IPS-20b (cell line): ENCODE measurements around the gene KIF1B.

ENCODE experiments used
- H3K27ac ChIP-seq: one replicate; pipeline ENCODE4 v1.5.1; 2013; ENCODE audit warnings: low read length
- H3K27me3 ChIP-seq: 2 replicates; pipeline ENCODE4 v1.6.1; 2013; ENCODE audit warnings: mild to moderate bottlenecking, low read length, inconsistent platforms; ENCODE audit not compliant: insufficient read depth
- H3K36me3 ChIP-seq: 2 replicates; pipeline ENCODE4 v1.6.1; 2013; ENCODE audit warnings: low read depth, mild to moderate bottlenecking, inconsistent platforms, low read length, moderate library complexity; ENCODE audit not compliant: insufficient read depth
- H3K4me1 ChIP-seq: 2 replicates; pipeline ENCODE4 v1.6.1; 2013; ENCODE audit warnings: mild to moderate bottlenecking, control low read depth, inconsistent platforms, low read length, moderate library complexity; ENCODE audit not compliant: insufficient read depth
- H3K4me3 ChIP-seq: 2 replicates; pipeline ENCODE4 v1.5.1; 2013; ENCODE audit warnings: mild to moderate bottlenecking, low read length, inconsistent platforms
- H3K9ac ChIP-seq: 2 replicates; pipeline ENCODE4 v1.6.1; 2013; ENCODE audit warnings: low read depth, mild to moderate bottlenecking, inconsistent platforms, low read length, moderate library complexity
- H3K9me3 ChIP-seq: 2 replicates; pipeline ENCODE4 v1.6.1; 2013; ENCODE audit warnings: mild to moderate bottlenecking, low read depth, low read length, inconsistent platforms; ENCODE audit not compliant: insufficient read depth

Gene KIF1B

DNA sequence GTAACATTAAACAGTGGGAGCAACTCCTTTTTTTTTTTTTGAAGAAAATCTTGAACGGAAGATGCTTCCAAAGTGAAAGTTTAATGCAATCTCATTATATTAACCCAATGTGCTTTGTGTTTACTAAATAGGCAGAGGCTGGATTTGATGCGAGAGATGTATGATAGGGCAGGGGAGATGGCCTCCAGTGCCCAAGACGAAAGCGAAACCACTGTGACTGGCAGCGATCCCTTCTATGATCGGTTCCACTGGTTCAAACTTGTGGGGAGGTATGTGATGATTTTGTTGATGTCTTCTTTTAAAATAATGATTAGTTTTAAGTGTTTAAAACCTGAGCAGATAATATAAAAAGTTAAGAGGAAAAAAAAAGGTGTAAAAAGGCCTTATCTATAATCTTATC is 114.3 kb downstream of the KIF1B start:
- Histone ChIP-seq H3K4me3 (no peak overlapping the region), H3K27ac (no peak overlapping the region), H3K9me3 (no peaks in the 10 kb centered on the region), H3K27me3 (no peaks in the 10 kb centered on the region), H3K9ac (no peak overlapping the region), H3K36me3 (peaks cover 64% of the 10 kb centered on the region), H3K4me1 (peaks cover 8% of the 10 kb centered on the region)

DNA sequence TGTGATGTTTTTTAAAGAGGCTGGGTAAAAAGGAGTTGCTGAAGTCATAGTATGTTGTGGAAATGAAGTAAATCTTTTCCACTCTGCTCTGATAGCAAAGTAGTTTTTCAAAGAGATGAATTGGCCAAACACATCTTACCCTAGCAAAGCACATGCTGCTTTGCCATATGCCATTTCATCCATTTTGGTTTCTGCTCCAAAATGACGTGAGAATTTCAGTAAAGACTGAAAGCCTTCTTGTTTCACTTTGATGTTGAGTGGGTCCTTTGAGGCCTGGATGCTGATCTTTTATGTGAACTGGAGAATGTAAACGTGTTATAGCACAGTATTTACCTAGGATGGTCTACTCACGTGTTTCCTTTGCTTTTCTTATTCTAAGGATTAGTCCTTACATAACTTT is 115.2 kb downstream of the KIF1B start:
- Histone ChIP-seq H3K36me3 (peaks cover 69% of the 10 kb centered on the region), H3K9ac (no peak overlapping the region), H3K27ac (no peak overlapping the region), H3K9me3 (no peaks in the 10 kb centered on the region), H3K27me3 (no peaks in the 10 kb centered on the region), H3K4me1 (no peaks in the 10 kb centered on the region), H3K4me3 (no peak overlapping the region)

DNA sequence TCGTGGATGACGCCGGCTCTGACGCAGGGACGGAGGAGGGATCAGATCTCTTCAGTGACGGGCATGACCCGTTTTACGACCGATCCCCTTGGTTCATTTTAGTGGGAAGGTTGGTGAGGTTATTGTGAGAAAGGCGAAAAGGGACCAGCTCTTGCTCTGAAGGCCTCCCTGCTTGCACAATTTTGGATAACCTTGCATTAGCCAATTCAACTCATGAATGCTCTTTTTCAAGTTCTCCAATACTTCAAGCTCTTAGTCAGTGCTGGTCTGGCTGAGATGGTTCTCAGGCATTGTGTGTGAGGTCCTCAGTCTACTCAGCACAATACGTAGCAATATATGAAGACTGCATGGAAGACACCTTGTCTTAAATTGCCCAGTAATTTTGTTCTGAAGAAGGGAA is 115.9 kb downstream of the KIF1B start:
- H3K9me3 ChIP-seq, result no peaks in the 10 kb centered on the region
- H3K4me1 ChIP-seq, result no peaks in the 10 kb centered on the region
- H3K9ac ChIP-seq, result no peak overlapping the region
- no peaks in the 10 kb centered on the region for H3K27me3 ChIP-seq
- H3K27ac ChIP-seq, result no peak overlapping the region
- no peak overlapping the region for H3K4me3 ChIP-seq
- peaks cover 76% of the 10 kb centered on the region for H3K36me3 ChIP-seq

DNA sequence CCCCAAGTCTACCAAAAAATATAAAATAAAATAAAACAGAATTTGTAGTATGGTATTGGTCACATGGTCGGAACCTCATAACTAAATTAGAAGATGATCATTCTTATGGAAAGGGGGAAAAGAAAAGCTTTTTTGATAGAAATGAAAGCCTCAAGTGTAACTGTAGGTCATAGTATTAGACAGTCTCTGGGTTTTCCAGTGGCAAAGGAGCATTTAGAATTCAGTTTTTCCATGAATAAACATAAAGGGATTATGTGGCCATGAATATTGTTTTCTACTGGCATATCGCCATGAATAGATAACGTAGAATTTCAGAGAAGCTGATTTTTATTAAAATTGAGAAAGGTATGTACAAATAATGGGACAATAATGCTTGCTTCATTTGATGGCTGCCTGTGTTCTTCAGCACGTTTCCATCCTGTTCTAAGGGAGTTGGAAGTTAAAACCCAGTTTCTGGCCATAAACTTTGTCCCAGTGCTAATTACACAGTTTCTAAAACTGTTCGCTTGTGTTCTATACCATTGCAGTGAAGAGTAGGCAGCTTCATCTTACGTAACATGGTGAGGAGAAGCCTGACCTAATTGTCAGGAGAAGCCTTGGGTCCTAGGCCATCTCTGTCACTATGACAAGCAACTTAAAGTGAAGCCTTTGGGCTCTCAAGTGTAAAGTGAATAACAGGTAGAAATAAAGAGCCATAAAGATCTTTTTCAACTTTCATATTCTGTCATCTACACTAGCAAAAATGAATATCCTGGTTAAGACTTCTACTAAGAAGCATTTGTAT is 118.0 kb downstream of the KIF1B start:
- H3K4me3 ChIP-seq, result no peak overlapping the region
- H3K27ac ChIP-seq, result no peak overlapping the region
- peaks cover 68% of the 10 kb centered on the region for H3K36me3 ChIP-seq
- H3K4me1 ChIP-seq, result no peaks in the 10 kb centered on the region
- H3K27me3 ChIP-seq, result no peaks in the 10 kb centered on the region
- no peaks in the 10 kb centered on the region for H3K9me3 ChIP-seq
- no peak overlapping the region for H3K9ac ChIP-seq

DNA sequence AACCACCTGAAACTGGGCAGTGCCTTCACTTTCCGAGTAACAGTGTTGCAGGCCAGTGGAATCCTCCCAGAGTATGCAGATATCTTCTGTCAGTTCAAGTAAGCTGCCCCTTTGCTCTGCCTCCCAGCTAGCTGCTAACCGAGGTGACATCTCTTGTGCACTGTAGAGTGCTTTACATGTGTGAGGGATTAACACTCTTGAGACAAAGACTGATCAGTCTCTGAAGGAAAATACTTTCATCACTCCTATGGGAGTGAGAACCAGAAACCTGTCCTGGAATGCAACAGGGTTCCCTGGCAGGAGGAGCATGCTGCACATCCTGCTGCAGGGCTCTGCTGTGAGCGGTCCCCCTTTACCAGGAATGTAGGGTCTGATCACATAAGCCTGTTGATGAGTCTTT is 127.1 kb downstream of the KIF1B start:
- H3K4me3 ChIP-seq, result no peak overlapping the region
- no peaks in the 10 kb centered on the region for H3K27me3 ChIP-seq
- H3K9ac ChIP-seq, result no peak overlapping the region
- H3K9me3 ChIP-seq, result no peaks in the 10 kb centered on the region
- H3K27ac ChIP-seq, result no peak overlapping the region
- H3K4me1 ChIP-seq, result peaks cover 10% of the 10 kb centered on the region; the same call in 1 of the 2 replicates
- peaks cover 81% of the 10 kb centered on the region for H3K36me3 ChIP-seq

DNA sequence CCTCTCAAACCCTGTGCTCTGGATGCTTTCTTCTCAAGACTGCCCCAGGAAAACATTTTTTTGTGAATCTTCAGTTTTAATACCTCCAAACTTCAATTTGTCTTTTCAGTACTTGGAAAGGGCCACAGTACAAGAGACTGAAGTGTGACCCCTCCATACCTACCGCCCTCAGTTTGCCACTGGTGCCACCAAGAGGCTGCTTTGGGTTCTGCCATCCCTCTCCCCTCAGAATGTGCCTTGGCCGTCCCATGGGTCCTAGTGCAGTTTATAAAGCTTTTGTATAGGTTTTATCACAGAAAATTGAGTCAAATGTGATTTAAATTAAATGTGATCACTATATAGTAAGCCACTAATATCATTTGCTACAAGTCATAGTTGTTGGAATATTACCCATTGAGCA is 127.7 kb downstream of the KIF1B start:
- no peak overlapping the region for H3K27ac ChIP-seq
- peaks cover 10% of the 10 kb centered on the region; the same call in 1 of the 2 replicates for H3K4me1 ChIP-seq
- H3K9me3 ChIP-seq, result no peaks in the 10 kb centered on the region
- no peak overlapping the region for H3K9ac ChIP-seq
- no peak overlapping the region for H3K4me3 ChIP-seq
- peaks cover 87% of the 10 kb centered on the region for H3K36me3 ChIP-seq
- H3K27me3 ChIP-seq, result no peaks in the 10 kb centered on the region

DNA sequence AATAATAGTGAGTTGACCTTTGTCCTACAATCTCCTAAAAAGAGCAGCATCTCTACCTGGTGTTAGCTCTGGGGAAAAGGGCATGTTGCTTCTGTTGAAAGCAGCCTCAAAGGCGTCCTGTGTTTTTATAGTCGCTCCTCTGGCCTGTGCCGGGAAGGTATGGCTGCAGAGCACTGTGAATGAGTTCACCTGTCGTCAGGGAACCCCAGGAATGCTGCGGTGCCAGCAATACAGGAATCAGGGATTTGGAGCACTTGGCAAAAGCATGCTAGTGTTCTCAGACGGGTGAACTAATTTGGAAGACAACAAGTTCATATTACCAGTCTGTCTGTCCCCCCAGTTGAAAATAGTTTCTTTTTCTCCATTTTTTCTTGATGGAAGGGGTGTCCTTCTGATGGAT is 128.2 kb downstream of the KIF1B start:
- Histone ChIP-seq H3K27ac (no peak overlapping the region), H3K9me3 (no peaks in the 10 kb centered on the region), H3K4me3 (no peak overlapping the region), H3K9ac (no peak overlapping the region), H3K36me3 (peaks cover 89% of the 10 kb centered on the region), H3K27me3 (no peaks in the 10 kb centered on the region), H3K4me1 (peaks cover 10% of the 10 kb centered on the region; the same call in 1 of the 2 replicates)

DNA sequence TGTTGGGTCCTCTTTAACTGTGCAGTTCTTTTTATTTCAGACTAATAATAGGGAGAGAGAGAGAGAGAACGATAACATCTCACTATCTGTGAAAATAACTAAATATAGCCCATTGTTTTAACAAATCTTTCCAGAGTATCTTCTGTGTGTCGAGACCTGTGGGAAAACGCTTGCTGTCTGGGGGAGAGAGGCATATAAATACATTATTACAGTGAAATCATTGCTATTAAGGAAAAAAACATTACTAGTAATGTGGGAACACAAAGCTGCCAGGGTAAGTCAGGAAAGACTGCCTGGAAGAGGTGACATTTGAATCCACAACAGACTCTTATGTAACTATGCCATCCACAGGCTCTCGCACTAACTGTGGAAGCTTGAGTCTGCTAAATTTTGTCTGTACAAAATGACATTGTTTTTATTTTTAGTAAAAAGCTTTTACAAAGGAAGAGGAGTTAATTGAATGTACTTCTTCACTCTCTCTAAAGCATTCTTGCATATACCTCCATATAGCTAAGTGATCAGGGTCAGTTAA is 128.7 kb downstream of the KIF1B start:
- H3K9me3 ChIP-seq, result no peaks in the 10 kb centered on the region
- peaks cover 10% of the 10 kb centered on the region; the same call in 1 of the 2 replicates for H3K4me1 ChIP-seq
- H3K27me3 ChIP-seq, result no peaks in the 10 kb centered on the region
- H3K36me3 ChIP-seq, result peaks cover 92% of the 10 kb centered on the region
- no peak overlapping the region for H3K27ac ChIP-seq
- H3K4me3 ChIP-seq, result no peak overlapping the region
- H3K9ac ChIP-seq, result peak overlapping the region; percentile 19; the same call in 1 of the 2 replicates

DNA sequence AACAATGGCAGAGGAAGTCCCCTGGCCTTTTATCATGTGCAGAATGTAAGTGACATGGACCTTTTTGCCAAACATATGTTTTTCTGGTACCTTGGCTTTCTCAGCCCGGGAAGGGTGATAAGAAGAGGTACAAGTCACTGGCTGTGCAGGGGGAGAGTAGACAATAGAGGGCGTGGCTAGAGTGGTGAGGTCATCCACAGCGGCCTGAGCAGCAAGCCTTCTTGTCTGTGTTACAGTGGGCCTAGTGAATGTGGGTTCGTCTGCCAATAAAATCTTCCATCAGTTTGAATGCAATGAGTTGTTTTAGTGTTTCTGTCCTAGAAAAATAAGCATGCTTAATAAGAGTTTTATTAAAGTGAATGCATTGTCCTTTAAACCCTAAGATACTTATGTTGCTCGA is 129.4 kb downstream of the KIF1B start:
- peak overlapping the region; percentile 19; the same call in 1 of the 2 replicates for H3K9ac ChIP-seq
- H3K9me3 ChIP-seq, result no peaks in the 10 kb centered on the region
- H3K36me3 ChIP-seq, result peaks cover 92% of the 10 kb centered on the region
- H3K27me3 ChIP-seq, result no peaks in the 10 kb centered on the region
- H3K27ac ChIP-seq, result no peak overlapping the region
- H3K4me1 ChIP-seq, result peaks cover 10% of the 10 kb centered on the region; the same call in 1 of the 2 replicates
- H3K4me3 ChIP-seq, result no peak overlapping the region

DNA sequence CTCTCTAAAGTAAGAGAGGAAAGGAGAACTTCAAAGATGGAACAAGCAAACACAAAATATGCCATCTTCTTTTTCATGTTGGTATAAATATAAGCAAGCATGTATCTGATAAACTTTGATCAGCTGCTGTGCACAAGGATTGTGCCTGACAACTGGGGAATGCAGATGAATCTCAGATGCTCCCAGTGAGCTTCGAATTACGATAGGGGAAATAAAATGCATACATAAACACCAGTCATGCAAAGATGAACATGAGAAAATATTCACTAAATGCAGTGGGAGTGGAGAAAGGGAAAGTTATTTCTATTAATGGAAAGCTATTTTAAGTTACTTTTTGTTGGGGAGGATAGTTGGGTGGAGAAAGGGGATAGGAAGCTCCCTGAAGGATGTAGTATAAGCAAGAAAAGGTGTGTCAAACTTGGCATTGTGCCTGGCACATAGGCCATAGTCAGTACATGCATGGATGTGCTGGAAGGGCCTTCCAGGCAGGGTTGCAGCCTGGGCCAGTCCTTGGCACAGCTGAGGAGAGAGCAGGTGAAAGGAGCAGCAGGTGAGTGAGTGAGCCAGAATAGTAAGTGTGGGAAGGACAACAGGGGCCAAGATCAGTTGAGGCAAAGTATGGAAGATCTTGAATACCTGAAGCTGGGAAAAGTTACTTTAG is 130.7 kb downstream of the KIF1B start:
- H3K4me1 ChIP-seq, result peaks cover 10% of the 10 kb centered on the region; the same call in 1 of the 2 replicates
- peaks cover 87% of the 10 kb centered on the region for H3K36me3 ChIP-seq
- no peak overlapping the region for H3K4me3 ChIP-seq
- no peaks in the 10 kb centered on the region for H3K27me3 ChIP-seq
- H3K27ac ChIP-seq, result no peak overlapping the region
- no peak overlapping the region for H3K9ac ChIP-seq
- H3K9me3 ChIP-seq, result no peaks in the 10 kb centered on the region

DNA sequence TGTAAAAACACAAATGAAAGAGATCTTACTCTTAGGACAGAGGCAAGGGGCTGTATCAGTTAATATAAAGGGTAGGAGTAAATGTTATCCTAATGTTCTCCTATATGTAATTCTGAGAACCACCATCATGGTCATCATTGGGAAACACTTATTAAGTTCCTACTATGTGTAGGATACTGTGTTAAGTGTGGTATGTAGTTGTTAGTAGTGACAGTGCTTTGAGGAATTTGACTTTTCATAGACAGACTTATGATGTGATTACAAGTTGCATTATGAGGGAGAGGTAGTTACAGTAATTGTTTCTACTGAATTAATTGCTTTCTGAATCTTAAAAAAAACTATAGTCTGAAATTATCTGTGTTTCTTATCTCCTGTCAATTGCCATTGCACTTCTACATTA is 136.7 kb downstream of the KIF1B start:
- H3K27me3 ChIP-seq, result no peaks in the 10 kb centered on the region
- peaks cover 64% of the 10 kb centered on the region for H3K36me3 ChIP-seq

DNA sequence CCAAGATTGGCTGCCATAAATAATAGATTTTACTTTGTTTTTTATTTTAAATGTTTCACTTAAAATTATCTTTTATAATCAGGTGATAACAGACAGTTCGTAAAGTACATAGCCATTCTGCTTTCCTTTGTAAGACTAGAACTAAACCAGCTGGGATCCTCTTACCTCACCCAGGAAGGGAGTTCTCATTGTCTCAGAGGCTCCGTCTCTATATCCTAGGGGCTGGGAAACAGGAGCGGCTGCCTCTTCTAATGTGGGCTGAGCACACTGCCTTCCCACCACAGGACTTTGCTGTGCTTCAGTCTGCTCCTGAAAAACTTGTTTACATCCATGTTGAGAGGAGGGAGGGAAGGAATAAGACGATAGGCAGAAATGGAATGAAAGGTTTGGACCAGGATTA is 142.9 kb downstream of the KIF1B start:
- H3K9ac ChIP-seq, result peak overlapping the region; percentile 17; the same call in 1 of the 2 replicates
- H3K9me3 ChIP-seq, result no peaks in the 10 kb centered on the region
- peaks cover 46% of the 10 kb centered on the region for H3K36me3 ChIP-seq
- peaks cover 12% of the 10 kb centered on the region for H3K4me1 ChIP-seq
- H3K27ac ChIP-seq, result no peak overlapping the region
- H3K4me3 ChIP-seq, result peak overlapping the region; percentile 10; the same call in 1 of the 2 replicates
- H3K27me3 ChIP-seq, result no peaks in the 10 kb centered on the region

More for the DNA sequence above, 136.7 kb downstream of the KIF1B start:
- Histone ChIP-seq H3K4me3 (no peak overlapping the region; the same call in 1 of the 2 replicates), H3K9ac (no peak overlapping the region), H3K27ac (no peak overlapping the region), H3K4me1 (peaks cover 21% of the 10 kb centered on the region), H3K9me3 (no peaks in the 10 kb centered on the region)
